ENCODE measurements around the gene COX8A. TPM values are rescaled to one million over a fixed set of nuclear protein-coding genes. Genes with fewer than 3 reads are reported as not detected.
A peak's percentile ranks its signal among the peaks of the same experiment; 100 is the strongest.

COX8A gene
- total and polyA plus RNA-seq, 2 of the 13 experiments (the other 11 are each of a cell fraction or from before 2014, with no cell fraction given) = 202 to 406 TPM

DNA sequence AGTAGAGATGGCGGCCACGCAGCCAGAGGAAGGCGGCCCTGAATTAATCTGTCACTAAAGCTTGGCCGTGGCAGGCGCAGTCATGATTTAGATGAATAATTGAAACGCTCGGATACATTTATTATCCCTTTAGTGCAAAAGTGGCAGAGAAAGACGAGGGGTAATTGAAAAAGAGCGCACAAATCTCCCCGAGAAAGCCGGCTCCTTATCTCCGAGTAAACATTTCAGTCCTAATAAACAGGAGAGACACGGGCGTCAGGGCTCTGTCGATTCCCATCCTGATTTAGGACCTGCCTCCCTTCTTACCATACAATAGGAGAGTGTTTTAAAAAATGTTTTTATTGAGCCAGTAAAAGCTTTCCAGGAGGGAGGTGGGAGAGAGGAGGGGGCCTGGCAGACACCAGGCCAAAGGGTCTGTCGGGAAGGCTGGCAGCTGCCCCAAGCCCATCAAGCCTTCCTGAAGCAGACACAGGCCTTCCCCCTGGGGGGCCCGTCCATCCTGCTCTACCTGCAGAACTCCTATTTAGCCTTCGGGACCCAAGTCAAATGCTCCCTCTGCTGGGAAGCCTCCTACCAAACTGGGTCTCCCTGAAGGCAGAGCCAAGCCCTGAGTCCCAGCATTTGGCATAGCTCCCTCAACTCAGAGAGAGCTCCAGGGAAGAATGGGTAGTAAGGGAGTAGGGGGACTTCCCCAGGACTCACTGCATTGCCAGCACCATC, 34.7 kb downstream of the COX8A start:
- no peak overlapping the region for H3K27ac ChIP-seq (ENCODE audit: extremely low read length, insufficient read depth, low read length)
- intact Hi-C loops (cut with micrococcal nuclease; ENCODE audit: unreplicated experiment) (no loop called here), in situ Hi-C loops (cut with HindIII; ENCODE audit: extremely low pct_ligation_motif_present, low pct_unique_long_range_greater_than_20kb) (no loop called here)
- H3K79me2 ChIP-seq (ENCODE audit: insufficient read depth, low read length) = no peaks in the 10 kb centered on the region
- no peak overlapping the region for H2AFZ ChIP-seq (ENCODE audit: low read length)
- TF ChIP-seq KLF12 (CRISPR knock-in tag; IDR thresholded peaks at IDR 0.05; ENCODE audit: borderline replicate concordance) = no peak
- TF ChIP-seq ESRRA (CRISPR knock-in tag; IDR thresholded peaks at IDR 0.05; ENCODE audit: low read depth) = no peak
- TF ChIP-seq ERF (CRISPR knock-in tag; IDR thresholded peaks at IDR 0.05) = no peak
- TF ChIP-seq, protein P1, sequence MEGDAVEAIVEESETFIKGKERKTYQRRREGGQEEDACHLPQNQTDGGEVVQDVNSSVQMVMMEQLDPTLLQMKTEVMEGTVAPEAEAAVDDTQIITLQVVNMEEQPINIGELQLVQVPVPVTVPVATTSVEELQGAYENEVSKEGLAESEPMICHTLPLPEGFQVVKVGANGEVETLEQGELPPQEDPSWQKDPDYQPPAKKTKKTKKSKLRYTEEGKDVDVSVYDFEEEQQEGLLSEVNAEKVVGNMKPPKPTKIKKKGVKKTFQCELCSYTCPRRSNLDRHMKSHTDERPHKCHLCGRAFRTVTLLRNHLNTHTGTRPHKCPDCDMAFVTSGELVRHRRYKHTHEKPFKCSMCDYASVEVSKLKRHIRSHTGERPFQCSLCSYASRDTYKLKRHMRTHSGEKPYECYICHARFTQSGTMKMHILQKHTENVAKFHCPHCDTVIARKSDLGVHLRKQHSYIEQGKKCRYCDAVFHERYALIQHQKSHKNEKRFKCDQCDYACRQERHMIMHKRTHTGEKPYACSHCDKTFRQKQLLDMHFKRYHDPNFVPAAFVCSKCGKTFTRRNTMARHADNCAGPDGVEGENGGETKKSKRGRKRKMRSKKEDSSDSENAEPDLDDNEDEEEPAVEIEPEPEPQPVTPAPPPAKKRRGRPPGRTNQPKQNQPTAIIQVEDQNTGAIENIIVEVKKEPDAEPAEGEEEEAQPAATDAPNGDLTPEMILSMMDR (CRISPR knock-in tag; IDR thresholded peaks at IDR 0.05) = 0 out of 2 replicates have a peak, but pooled peaks have one; percentile 9
- TF ChIP-seq, protein P2, sequence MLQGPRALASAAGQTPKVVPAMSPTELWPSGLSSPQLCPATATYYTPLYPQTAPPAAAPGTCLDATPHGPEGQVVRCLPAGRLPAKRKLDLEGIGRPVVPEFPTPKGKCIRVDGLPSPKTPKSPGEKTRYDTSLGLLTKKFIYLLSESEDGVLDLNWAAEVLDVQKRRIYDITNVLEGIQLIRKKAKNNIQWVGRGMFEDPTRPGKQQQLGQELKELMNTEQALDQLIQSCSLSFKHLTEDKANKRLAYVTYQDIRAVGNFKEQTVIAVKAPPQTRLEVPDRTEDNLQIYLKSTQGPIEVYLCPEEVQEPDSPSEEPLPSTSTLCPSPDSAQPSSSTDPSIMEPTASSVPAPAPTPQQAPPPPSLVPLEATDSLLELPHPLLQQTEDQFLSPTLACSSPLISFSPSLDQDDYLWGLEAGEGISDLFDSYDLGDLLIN (CRISPR knock-in tag; IDR thresholded peaks at IDR 0.05; ENCODE audit: borderline replicate concordance) = no peak
- TF ChIP-seq, protein P3, sequence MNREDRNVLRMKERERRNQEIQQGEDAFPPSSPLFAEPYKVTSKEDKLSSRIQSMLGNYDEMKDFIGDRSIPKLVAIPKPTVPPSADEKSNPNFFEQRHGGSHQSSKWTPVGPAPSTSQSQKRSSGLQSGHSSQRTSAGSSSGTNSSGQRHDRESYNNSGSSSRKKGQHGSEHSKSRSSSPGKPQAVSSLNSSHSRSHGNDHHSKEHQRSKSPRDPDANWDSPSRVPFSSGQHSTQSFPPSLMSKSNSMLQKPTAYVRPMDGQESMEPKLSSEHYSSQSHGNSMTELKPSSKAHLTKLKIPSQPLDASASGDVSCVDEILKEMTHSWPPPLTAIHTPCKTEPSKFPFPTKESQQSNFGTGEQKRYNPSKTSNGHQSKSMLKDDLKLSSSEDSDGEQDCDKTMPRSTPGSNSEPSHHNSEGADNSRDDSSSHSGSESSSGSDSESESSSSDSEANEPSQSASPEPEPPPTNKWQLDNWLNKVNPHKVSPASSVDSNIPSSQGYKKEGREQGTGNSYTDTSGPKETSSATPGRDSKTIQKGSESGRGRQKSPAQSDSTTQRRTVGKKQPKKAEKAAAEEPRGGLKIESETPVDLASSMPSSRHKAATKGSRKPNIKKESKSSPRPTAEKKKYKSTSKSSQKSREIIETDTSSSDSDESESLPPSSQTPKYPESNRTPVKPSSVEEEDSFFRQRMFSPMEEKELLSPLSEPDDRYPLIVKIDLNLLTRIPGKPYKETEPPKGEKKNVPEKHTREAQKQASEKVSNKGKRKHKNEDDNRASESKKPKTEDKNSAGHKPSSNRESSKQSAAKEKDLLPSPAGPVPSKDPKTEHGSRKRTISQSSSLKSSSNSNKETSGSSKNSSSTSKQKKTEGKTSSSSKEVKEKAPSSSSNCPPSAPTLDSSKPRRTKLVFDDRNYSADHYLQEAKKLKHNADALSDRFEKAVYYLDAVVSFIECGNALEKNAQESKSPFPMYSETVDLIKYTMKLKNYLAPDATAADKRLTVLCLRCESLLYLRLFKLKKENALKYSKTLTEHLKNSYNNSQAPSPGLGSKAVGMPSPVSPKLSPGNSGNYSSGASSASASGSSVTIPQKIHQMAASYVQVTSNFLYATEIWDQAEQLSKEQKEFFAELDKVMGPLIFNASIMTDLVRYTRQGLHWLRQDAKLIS (CRISPR knock-in tag; IDR thresholded peaks at IDR 0.05) = no peak
- no peak for TF ChIP-seq FOXO1 (CRISPR knock-in tag; IDR thresholded peaks at IDR 0.05)
- 0 out of 2 replicates have a peak, but pooled peaks have one; percentile 12 for TF ChIP-seq STAG1 (CRISPR knock-in tag; IDR thresholded peaks at IDR 0.05)
- no peak for TF ChIP-seq ZNF256 (CRISPR knock-in tag; conservative IDR thresholded peaks at IDR 0.05)
- TF ChIP-seq, protein P4, sequence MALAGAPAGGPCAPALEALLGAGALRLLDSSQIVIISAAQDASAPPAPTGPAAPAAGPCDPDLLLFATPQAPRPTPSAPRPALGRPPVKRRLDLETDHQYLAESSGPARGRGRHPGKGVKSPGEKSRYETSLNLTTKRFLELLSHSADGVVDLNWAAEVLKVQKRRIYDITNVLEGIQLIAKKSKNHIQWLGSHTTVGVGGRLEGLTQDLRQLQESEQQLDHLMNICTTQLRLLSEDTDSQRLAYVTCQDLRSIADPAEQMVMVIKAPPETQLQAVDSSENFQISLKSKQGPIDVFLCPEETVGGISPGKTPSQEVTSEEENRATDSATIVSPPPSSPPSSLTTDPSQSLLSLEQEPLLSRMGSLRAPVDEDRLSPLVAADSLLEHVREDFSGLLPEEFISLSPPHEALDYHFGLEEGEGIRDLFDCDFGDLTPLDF (CRISPR knock-in tag; IDR thresholded peaks at IDR 0.05) = no peak
- TF ChIP-seq SAP130 (CRISPR knock-in tag; IDR thresholded peaks at IDR 0.05; ENCODE audit: low read depth) = no peak
- TF ChIP-seq, protein P5, sequence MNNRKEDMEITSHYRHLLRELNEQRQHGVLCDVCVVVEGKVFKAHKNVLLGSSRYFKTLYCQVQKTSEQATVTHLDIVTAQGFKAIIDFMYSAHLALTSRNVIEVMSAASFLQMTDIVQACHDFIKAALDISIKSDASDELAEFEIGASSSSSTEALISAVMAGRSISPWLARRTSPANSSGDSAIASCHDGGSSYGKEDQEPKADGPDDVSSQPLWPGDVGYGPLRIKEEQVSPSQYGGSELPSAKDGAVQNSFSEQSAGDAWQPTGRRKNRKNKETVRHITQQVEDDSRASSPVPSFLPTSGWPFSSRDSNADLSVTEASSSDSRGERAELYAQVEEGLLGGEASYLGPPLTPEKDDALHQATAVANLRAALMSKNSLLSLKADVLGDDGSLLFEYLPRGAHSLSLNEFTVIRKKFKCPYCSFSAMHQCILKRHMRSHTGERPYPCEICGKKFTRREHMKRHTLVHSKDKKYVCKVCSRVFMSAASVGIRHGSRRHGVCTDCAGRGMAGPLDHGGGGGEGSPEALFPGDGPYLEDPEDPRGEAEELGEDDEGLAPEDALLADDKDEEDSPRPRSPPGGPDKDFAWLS (CRISPR knock-in tag; IDR thresholded peaks at IDR 0.05; ENCODE audit: borderline replicate concordance) = no peak
- ATAC-seq (no peak), FAIRE-seq (no peak), DNase-seq (ENCODE audit: low spot score) (no peak)
- no peak overlapping the region for H3K4me2 ChIP-seq (ENCODE audit: low read depth, low read length)
- H3K9me3 ChIP-seq (ENCODE audit: low read length) = peaks cover 10% of the 10 kb centered on the region; the same call in 1 of the 2 replicates
- CTCF ChIA-PET (ENCODE audit: low intra/inter-chr PET ratio, low total read pairs) = no interaction called here
- POLR2A ChIA-PET = no interaction called here
- peaks cover 4% of the 10 kb centered on the region; the same call in 1 of the 2 replicates for H4K20me1 ChIP-seq (ENCODE audit: insufficient read depth, low read length)
- H3K9ac ChIP-seq (ENCODE audit: insufficient read depth, low read depth, low read length) = no peak overlapping the region
- 90% methylated on average over 15 of the region's 18 CpGs for WGBS (ENCODE audit: low lambda C conversion rate)
- H3K36me3 ChIP-seq (replicated peaks in 1 of 2; ENCODE audit: control insufficient read depth in 1 of 2, insufficient read depth in 2 of 2, low read length in 2 of 2) = no peaks in the 10 kb centered on the region
- H3K4me3 ChIP-seq (replicated peaks in 1 of 3; ENCODE audit: insufficient read depth in 1 of 3, low read depth in 2 of 3, low read length in 3 of 3) = no peak overlapping the region
- peaks cover 21% of the 10 kb centered on the region for H3K4me1 ChIP-seq (ENCODE audit: insufficient read depth, low read length)
- BruUV-seq (replicated peaks) = no TSS peak
- H3K27me3 ChIP-seq (ENCODE audit: control insufficient read depth in 1 of 2, insufficient read depth in 2 of 2, low read length in 2 of 2) = no peaks in the 10 kb centered on the region

All from HepG2 (cell line).